A673 (cell line): ENCODE measurements around the gene LCN1. TPM values are rescaled to one million over a fixed set of nuclear protein-coding genes. Genes with fewer than 3 reads are reported as not detected.

Experiments
- BruUV-seq: library from RNA; stranded (reverse); fragments of 400-500 nt; replicated peaks from 2 replicates; lab custom pipeline; 2021; lab: Mats Ljungman, UMichigan
- CTCF ChIA-PET: fragments of 300-600 bp; sonication (Branson Sonifier 250); formaldehyde crosslinking; loops from one replicate; lab custom pipeline; 2022; ENCODE audit warnings: antibody characterized with exemption; lab: Charles Lee
- POLR2A ChIA-PET: fragments of 300-600 bp; sonication (Branson Sonifier 250); formaldehyde crosslinking; loops from one replicate; lab custom pipeline; 2022; ENCODE audit warnings: antibody characterized with exemption; ENCODE audit not compliant: low non-redundant PET; lab: Charles Lee
- DNase-seq: peaks from one replicate; pipeline ENCODE4 v3.0.0-alpha.2; 2015; ENCODE audit warnings: low spot score
- H3K27ac ChIP-seq: fragments of 200-600 bp; sonication (generic); 2 replicates; pipeline ENCODE4 v1.5.1; 2016; ENCODE audit warnings: mixed run types, low read depth, mild to moderate bottlenecking, mixed read lengths, antibody characterized with exemption, low read length; ENCODE audit not compliant: poor library complexity, severe bottlenecking
- H3K27me3 ChIP-seq: fragments of 200-600 bp; sonication (generic); replicated peaks from 2 replicates; pipeline ENCODE4 v1.6.1; 2017; ENCODE audit warnings: mixed run types, low read depth, mild to moderate bottlenecking, mixed read lengths, antibody characterized with exemption, low read length; ENCODE audit not compliant: insufficient read depth, poor library complexity
- H3K36me3 ChIP-seq: fragments of 200-600 bp; sonication (generic); 2 replicates; pipeline ENCODE4 v1.6.1; 2016; ENCODE audit warnings: mixed run types, mild to moderate bottlenecking, mixed read lengths, antibody characterized with exemption, low read length; ENCODE audit not compliant: insufficient read depth, poor library complexity, severe bottlenecking
- H3K4me1 ChIP-seq: fragments of 200-600 bp; sonication (generic); 2 replicates; pipeline ENCODE4 v1.6.1; 2017; ENCODE audit warnings: mixed run types, mild to moderate bottlenecking, mixed read lengths, antibody characterized with exemption, low read length; ENCODE audit not compliant: insufficient read depth, poor library complexity, severe bottlenecking
- H3K4me3 ChIP-seq: fragments of 200-600 bp; sonication (generic); 2 replicates; pipeline ENCODE4 v1.5.1; 2016; ENCODE audit warnings: low read depth, mixed run types, mild to moderate bottlenecking, mixed read lengths, low read length; ENCODE audit not compliant: poor library complexity, severe bottlenecking
- H3K9me3 ChIP-seq: fragments of 200-600 bp; sonication (generic); 2 replicates; pipeline ENCODE4 v1.6.1; 2016; ENCODE audit warnings: mixed run types, low read depth, mild to moderate bottlenecking, mixed read lengths, antibody characterized with exemption, low read length; ENCODE audit not compliant: poor library complexity, severe bottlenecking
- EZH2 ChIP-seq: fragments of 200-600 bp; sonication (generic); IDR thresholded peaks from 2 replicates; pipeline ENCODE4 v1.6.1; 2017; ENCODE audit warnings: borderline replicate concordance, low read depth, mild to moderate bottlenecking, mixed read lengths, antibody characterized with exemption, low read length; ENCODE audit not compliant: poor library complexity, severe bottlenecking
- intact Hi-C: fragments of 100-400 bp; cut with micrococcal nuclease; formaldehyde crosslinking; loops from one replicate; pipeline ENCODE4 v1.10.0; 2022; ENCODE audit not compliant: unreplicated experiment
- total RNA-seq: library from RNA; stranded (reverse); gene quantifications from 2 replicates; pipeline ENCODE4 v1.2.3, GENCODE V29; 2021
- TF ChIP-seq, protein P1 (sequence below): fragments of 300-800, 200-600 bp; sonication (generic); conservative IDR thresholded peaks from 2 replicates; pipeline ENCODE4 v1.5.1; 2017; ENCODE audit warnings: low read depth, mild to moderate bottlenecking, antibody characterized with exemption, low read length, moderate library complexity, mixed read lengths

The LCN1 gene
- total RNA-seq, 1 experiment from 2014 or later, result not detected

DNA sequence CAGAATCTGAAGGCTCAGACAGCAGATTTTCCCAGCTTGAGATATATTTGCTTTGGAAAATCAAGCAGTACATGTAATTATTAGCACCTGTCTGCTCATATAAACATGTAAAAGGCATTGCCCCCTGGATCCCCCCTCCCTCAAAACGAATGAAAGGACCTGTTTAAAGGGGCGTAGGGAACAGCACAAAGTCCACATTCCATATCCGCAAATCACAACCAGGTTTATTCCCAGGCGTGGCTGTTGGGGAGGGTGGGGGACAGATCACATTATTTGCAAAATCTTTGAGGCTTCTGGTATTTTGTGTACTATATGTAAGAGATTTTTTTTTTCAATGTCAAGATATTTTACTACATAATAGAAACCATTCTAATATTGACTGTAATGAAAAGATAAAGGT, 29.5 kb upstream of the LCN1 start:
- no peak overlapping the region for H3K4me3 ChIP-seq
- intact Hi-C loops, result no loop called here

DNA sequence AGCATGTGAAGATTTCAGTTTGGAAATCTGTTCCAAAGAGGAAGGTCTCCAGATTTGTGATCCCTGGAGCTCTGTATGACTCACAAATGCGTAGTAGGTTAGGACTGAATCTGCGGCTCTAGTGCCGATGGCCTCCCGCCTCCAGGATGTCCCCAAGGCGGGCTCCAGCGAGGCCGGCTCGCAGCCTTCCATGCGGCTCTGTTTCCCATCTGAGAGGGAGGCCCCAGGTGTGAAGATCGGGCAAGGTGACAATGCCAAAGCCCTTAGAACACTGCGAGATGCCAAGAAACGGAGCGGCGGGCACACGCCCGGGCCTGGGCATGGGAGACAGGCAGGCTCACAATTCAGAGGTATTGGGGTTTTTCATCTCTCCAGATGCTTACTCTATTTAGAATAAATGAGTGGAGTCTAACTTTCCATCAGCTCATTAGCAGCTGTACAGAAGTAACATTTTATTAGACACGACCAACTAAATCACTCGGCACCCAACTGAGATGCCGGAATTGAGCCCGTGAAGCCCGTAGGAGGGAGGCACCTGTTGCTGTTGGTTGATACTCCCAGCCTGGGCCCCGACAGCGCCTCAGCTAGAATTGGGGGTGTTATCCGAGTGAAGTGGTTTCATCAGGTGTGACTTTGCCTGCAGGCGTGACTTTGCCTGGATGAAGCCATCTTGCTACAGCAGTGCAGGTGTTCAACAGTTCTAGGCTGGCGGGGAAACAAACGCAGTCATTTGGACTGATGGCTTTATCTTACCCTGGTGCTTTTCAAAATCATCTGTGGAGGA, 28.2 kb upstream of the LCN1 start:
- no peak for DNase-seq
- TF ChIP-seq EZH2, result no peak
- TF ChIP-seq, protein P1, sequence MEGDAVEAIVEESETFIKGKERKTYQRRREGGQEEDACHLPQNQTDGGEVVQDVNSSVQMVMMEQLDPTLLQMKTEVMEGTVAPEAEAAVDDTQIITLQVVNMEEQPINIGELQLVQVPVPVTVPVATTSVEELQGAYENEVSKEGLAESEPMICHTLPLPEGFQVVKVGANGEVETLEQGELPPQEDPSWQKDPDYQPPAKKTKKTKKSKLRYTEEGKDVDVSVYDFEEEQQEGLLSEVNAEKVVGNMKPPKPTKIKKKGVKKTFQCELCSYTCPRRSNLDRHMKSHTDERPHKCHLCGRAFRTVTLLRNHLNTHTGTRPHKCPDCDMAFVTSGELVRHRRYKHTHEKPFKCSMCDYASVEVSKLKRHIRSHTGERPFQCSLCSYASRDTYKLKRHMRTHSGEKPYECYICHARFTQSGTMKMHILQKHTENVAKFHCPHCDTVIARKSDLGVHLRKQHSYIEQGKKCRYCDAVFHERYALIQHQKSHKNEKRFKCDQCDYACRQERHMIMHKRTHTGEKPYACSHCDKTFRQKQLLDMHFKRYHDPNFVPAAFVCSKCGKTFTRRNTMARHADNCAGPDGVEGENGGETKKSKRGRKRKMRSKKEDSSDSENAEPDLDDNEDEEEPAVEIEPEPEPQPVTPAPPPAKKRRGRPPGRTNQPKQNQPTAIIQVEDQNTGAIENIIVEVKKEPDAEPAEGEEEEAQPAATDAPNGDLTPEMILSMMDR, result no peak
- Histone ChIP-seq H3K4me1 (no peaks in the 10 kb centered on the region), H3K27me3 (no peaks in the 10 kb centered on the region), H3K4me3 (no peak overlapping the region), H3K27ac (no peak overlapping the region), H3K36me3 (no peaks in the 10 kb centered on the region), H3K9me3 (no peaks in the 10 kb centered on the region)
- no TSS peak for BruUV-seq
- CTCF ChIA-PET, result no interaction called here
- POLR2A ChIA-PET, result interaction anchor here (0.6 kb wide), 1 partner anchor 48 kb away, joined by 3 read pairs; no protein-coding TSS in a partner anchor
- intact Hi-C loops, result no loop called here

More for the DNA sequence above, 29.5 kb upstream of the LCN1 start:
- POLR2A ChIA-PET, result no interaction called here
- no peaks in the 10 kb centered on the region for H3K36me3 ChIP-seq
- H3K27ac ChIP-seq, result no peak overlapping the region
- no peaks in the 10 kb centered on the region for H3K4me1 ChIP-seq
- BruUV-seq, result no TSS peak
- TF ChIP-seq, protein P1, result no peak
- no peak for TF ChIP-seq EZH2
- CTCF ChIA-PET, result no interaction called here
- no peak for DNase-seq
- no peaks in the 10 kb centered on the region for H3K9me3 ChIP-seq
- H3K27me3 ChIP-seq, result no peaks in the 10 kb centered on the region

GRCh38 chr9:135494791-135495559, 26.3 kb upstream of the LCN1 start:
- no peak for TF ChIP-seq EZH2
- TF ChIP-seq, protein P1, result no peak
- no peak overlapping the region for H3K27ac ChIP-seq
- H3K27me3 ChIP-seq, result no peaks in the 10 kb centered on the region
- POLR2A ChIA-PET, result no interaction called here
- no TSS peak for BruUV-seq
- intact Hi-C loops, result no loop called here
- H3K4me1 ChIP-seq, result no peaks in the 10 kb centered on the region
- H3K4me3 ChIP-seq, result no peak overlapping the region
- H3K9me3 ChIP-seq, result no peaks in the 10 kb centered on the region
- no peak for DNase-seq
- no peaks in the 10 kb centered on the region for H3K36me3 ChIP-seq
- CTCF ChIA-PET, result no interaction called here
